ENCODE measurements around the gene EI24. TPM values are rescaled to one million over a fixed set of nuclear protein-coding genes. Genes with fewer than 3 reads are reported as not detected.

The EI24 gene
- total RNA-seq, 4 donors from 2014 or later = 53.9 to 107 (median 80.4) TPM

GRCh38 chr11:125578783-125579182, 9.5 kb downstream of the EI24 start:
- H3K27ac ChIP-seq = no peak overlapping the region
- no peak overlapping the region for H3K4me3 ChIP-seq
- TF ChIP-seq POLR2AphosphoS5 (IDR thresholded peaks at IDR 0.05) (no peak), EP300 (IDR thresholded peaks at IDR 0.05; ENCODE audit: low read depth) (no peak)
- WGBS, 2 donors (ENCODE audit: low coverage in 1 of 2) = 95% methylated on average over 2 of the region's 2 CpGs; no CpG with 5 or more reads in 1 of the 2 donors
- in situ Hi-C loops (cut with MboI; ENCODE audit: low pct_ligation_motif_present in 1 of 4, low pct_unique_long_range_greater_than_20kb in 1 of 4, low sequenced_read_pairs in 3 of 4) = loop anchor here in 1 of 4 donors (25.0 kb wide), 1 partner anchor 634 kb away; the partner anchor contains the start of genes FAM118B and RPUSD4
- H3K36me3 ChIP-seq = peaks cover 0 to 91% (median 45%) of the 10 kb centered on the region in 4 donors
- H3K27me3 ChIP-seq = no peaks in the 10 kb centered on the region
- intact Hi-C loops (cut with DNase I; ENCODE audit: low total_unique reads) = no loop called here
- no peaks in the 10 kb centered on the region for H3K9me3 ChIP-seq
- no peaks in the 10 kb centered on the region for H3K4me1 ChIP-seq
- DNase-seq = no peak

DNA sequence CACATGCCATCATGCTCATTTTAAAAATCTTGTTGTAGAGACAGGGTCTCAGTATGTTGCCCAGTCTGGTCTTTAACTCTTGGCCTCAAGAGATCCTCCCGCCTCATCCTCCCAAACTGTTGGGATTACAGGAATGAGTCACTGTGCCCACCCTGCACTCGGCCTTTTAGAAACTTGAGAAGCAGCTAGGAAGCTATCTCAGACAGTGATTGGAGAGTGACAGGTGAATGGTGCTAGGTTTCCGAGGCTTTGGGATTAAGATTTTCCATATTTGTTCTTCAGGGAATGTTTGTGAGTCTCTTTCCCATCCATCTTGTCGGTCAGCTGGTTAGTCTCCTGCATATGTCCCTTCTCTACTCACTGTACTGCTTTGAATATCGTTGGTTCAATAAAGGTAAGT, 10.5 kb downstream of the EI24 start:
- no peak overlapping the region for H3K27ac ChIP-seq
- H3K9me3 ChIP-seq = no peaks in the 10 kb centered on the region
- in situ Hi-C loops (cut with MboI; ENCODE audit: low pct_ligation_motif_present in 1 of 4, low pct_unique_long_range_greater_than_20kb in 1 of 4, low sequenced_read_pairs in 3 of 4) (loop anchor here in 1 of 4 donors (25.0 kb wide), 1 partner anchor 632 kb away; the partner anchor contains the start of genes FAM118B and RPUSD4), intact Hi-C loops (cut with DNase I; ENCODE audit: low total_unique reads) (no loop called here)
- H3K4me1 ChIP-seq = no peaks in the 10 kb centered on the region
- H3K36me3 ChIP-seq = peaks cover 0 to 86% (median 39%) of the 10 kb centered on the region in 4 donors
- DNase-seq = no peak
- no peak overlapping the region for H3K4me3 ChIP-seq
- 95% methylated on average over 5 of the region's 5 CpGs; no CpG with 5 or more reads in 1 of the 2 donors for whole genome bisulfite sequencing, 2 donors (ENCODE audit: low coverage in 1 of 2)
- TF ChIP-seq, protein P1, sequence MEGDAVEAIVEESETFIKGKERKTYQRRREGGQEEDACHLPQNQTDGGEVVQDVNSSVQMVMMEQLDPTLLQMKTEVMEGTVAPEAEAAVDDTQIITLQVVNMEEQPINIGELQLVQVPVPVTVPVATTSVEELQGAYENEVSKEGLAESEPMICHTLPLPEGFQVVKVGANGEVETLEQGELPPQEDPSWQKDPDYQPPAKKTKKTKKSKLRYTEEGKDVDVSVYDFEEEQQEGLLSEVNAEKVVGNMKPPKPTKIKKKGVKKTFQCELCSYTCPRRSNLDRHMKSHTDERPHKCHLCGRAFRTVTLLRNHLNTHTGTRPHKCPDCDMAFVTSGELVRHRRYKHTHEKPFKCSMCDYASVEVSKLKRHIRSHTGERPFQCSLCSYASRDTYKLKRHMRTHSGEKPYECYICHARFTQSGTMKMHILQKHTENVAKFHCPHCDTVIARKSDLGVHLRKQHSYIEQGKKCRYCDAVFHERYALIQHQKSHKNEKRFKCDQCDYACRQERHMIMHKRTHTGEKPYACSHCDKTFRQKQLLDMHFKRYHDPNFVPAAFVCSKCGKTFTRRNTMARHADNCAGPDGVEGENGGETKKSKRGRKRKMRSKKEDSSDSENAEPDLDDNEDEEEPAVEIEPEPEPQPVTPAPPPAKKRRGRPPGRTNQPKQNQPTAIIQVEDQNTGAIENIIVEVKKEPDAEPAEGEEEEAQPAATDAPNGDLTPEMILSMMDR (IDR thresholded peaks at IDR 0.05) = no peak
- no peak for TF ChIP-seq POLR2AphosphoS5 (IDR thresholded peaks at IDR 0.05)
- TF ChIP-seq EP300 (IDR thresholded peaks at IDR 0.05; ENCODE audit: low read depth) = no peak
- H3K27me3 ChIP-seq = no peaks in the 10 kb centered on the region

DNA sequence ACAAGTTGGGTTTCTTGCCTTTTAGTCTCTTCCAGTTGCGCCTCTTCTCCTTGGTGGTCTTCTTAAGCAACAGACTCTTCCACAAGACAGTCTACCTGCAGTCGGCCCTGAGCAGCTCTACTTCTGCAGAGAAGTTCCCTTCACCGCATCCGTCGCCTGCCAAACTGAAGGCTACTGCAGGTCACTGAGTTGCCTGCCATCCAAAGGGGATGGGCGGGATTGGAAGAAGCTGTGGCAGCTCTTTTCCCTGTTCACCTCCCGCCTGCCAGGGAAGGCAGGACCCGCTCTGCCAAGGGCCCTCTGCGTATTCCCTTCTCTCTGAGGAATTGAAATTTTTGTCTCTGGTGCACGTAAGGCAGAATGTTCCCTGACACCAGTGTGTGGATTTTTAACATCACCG, 14.2 kb downstream of the EI24 start:
- intact Hi-C loops (cut with DNase I; ENCODE audit: low total_unique reads) = no loop called here
- no peaks in the 10 kb centered on the region for H3K9me3 ChIP-seq
- H3K4me3 ChIP-seq = no peak overlapping the region
- H3K4me1 ChIP-seq = no peaks in the 10 kb centered on the region
- in situ Hi-C loops (cut with MboI; ENCODE audit: low pct_ligation_motif_present in 1 of 4, low pct_unique_long_range_greater_than_20kb in 1 of 4, low sequenced_read_pairs in 3 of 4) = loop anchor here in 1 of 4 donors (25.0 kb wide), 1 partner anchor 629 kb away; the partner anchor contains the start of genes FAM118B and RPUSD4
- peaks cover 0 to 51% (median 24%) of the 10 kb centered on the region in 4 donors for H3K36me3 ChIP-seq
- no peaks in the 10 kb centered on the region for H3K27me3 ChIP-seq
- DNase-seq = no peak
- H3K27ac ChIP-seq = no peak overlapping the region
- 90 to 98% methylated on average over 6 to 11 of the region's 11 CpGs for WGBS, 2 donors (ENCODE audit: low coverage in 1 of 2)
- TF ChIP-seq EP300 (IDR thresholded peaks at IDR 0.05; ENCODE audit: low read depth) (no peak), POLR2AphosphoS5 (IDR thresholded peaks at IDR 0.05) (no peak), POLR2A (IDR thresholded peaks at IDR 0.05) (no peak)
- TF ChIP-seq, protein P1 (IDR thresholded peaks at IDR 0.05) = no peak

GRCh38 chr11:125585487-125585886, 16.2 kb downstream of the EI24 start:
- Histone ChIP-seq H3K4me1 (no peaks in the 10 kb centered on the region), H3K9me3 (no peaks in the 10 kb centered on the region), H3K4me3 (no peak overlapping the region), H3K27me3 (no peaks in the 10 kb centered on the region), H3K27ac (no peak overlapping the region), H3K36me3 (peaks cover 0 to 31% (median 14%) of the 10 kb centered on the region in 4 donors)
- 91 to 100% methylated on average over 1 of the region's 1 CpG for WGBS, 2 donors (ENCODE audit: low coverage in 1 of 2)
- no peak for DNase-seq
- in situ Hi-C loops (cut with MboI; ENCODE audit: low pct_ligation_motif_present in 1 of 4, low pct_unique_long_range_greater_than_20kb in 1 of 4, low sequenced_read_pairs in 3 of 4) (loop anchor here in 1 of 4 donors (25.0 kb wide), 1 partner anchor 627 kb away; the partner anchor contains the start of genes FAM118B and RPUSD4), intact Hi-C loops (cut with DNase I; ENCODE audit: low total_unique reads) (no loop called here)
- TF ChIP-seq POLR2AphosphoS5 (IDR thresholded peaks at IDR 0.05) (no peak), EP300 (IDR thresholded peaks at IDR 0.05; ENCODE audit: low read depth) (no peak), POLR2A (IDR thresholded peaks at IDR 0.05) (no peak)
- TF ChIP-seq, protein P1 (IDR thresholded peaks at IDR 0.05) = no peak
